H1 (cell line): ENCODE results near the gene RPUSD1. TPM values are rescaled to one million over a fixed set of nuclear protein-coding genes. Genes with fewer than 3 reads are reported as not detected.

Source experiments
- CTCF ChIA-PET: fragments of 300-600 bp; sonication (Branson Sonifier 250); formaldehyde crosslinking; loops from one replicate; lab custom pipeline; 2021; ENCODE audit not compliant: partially characterized antibody; lab: Charles Lee
- POLR2A ChIA-PET: fragments of 300-600 bp; sonication (Branson Sonifier 250); formaldehyde crosslinking; loops from one replicate; lab custom pipeline; 2021; ENCODE audit warnings: inconsistent platforms; ENCODE audit not compliant: partially characterized antibody; lab: Charles Lee
- DNase-seq, 2 experiments: peaks; one replicate each; pipeline versions ENCODE4 v3.0.0 to v3.0.0-alpha.2; 2010 to 2022; ENCODE audit warnings: low spot score in 2 of 2, low read depth in 1 of 2, mixed read lengths in 1 of 2
- FAIRE-seq: peaks from 2 replicates; lab custom pipeline; 2011; peaks lifted over from hg19 to GRCh38; lab: Jason Lieb, UNC
- H2AFZ ChIP-seq: 2 replicates; pipeline ENCODE4 v1.8.1; 2012; ENCODE audit warnings: low read length, inconsistent platforms
- H2AK5ac ChIP-seq: 2 replicates; pipeline ENCODE4 v1.6.1; 2013; ENCODE audit warnings: low read depth, low read length
- H2BK120ac ChIP-seq: replicated peaks from 2 replicates; pipeline ENCODE3; 2013; ENCODE audit warnings: low read depth, low read length, inconsistent platforms
- H2BK12ac ChIP-seq: 2 replicates; pipeline ENCODE4 v1.6.1; 2013; ENCODE audit warnings: low read depth, low read length
- H2BK15ac ChIP-seq: 2 replicates; pipeline ENCODE4 v1.6.1; 2013; ENCODE audit warnings: low read length
- H2BK20ac ChIP-seq: 2 replicates; pipeline ENCODE4 v1.6.1; 2013; ENCODE audit warnings: low read length
- H2BK5ac ChIP-seq: 2 replicates; pipeline ENCODE4 v1.6.1; 2013; ENCODE audit warnings: low read depth, low read length
- H3K14ac ChIP-seq: 2 replicates; pipeline ENCODE4 v1.6.1; 2013; ENCODE audit warnings: inconsistent platforms; ENCODE audit not compliant: insufficient read length
- H3K18ac ChIP-seq: 2 replicates; pipeline ENCODE4 v1.6.1; 2013; ENCODE audit warnings: low read length; ENCODE audit errors: extremely low read depth
- H3K23ac ChIP-seq: 2 replicates; pipeline ENCODE4 v1.6.1; 2013; ENCODE audit warnings: inconsistent platforms; ENCODE audit not compliant: insufficient read length
- H3K23me2 ChIP-seq: 2 replicates; pipeline ENCODE4 v1.6.1; 2013; ENCODE audit warnings: low read depth, low read length
- H3K27ac ChIP-seq: 2 replicates; pipeline ENCODE4 v1.6.1; 2011; ENCODE audit warnings: low read depth, low read length, inconsistent platforms
- H3K27me3 ChIP-seq, 4 experiments: replicated peaks in 1 of 4; 1 replicate in 1 of 4; 2 replicates in 3 of 4; pipeline versions ENCODE4 v1.6.1 to v1.8.1; 2011 to 2013; ENCODE audit warnings: low read length in 3 of 4, mild to moderate bottlenecking in 3 of 4, inconsistent platforms in 2 of 4, mixed read lengths in 2 of 4, moderate library complexity in 1 of 4; ENCODE audit not compliant: control insufficient read depth in 3 of 4, insufficient read depth in 3 of 4; ENCODE audit errors: extremely low read depth in 1 of 4
- H3K36me3 ChIP-seq, 4 experiments: 2 replicates each; pipeline versions ENCODE4 v1.6.1 to v1.8.1; 2011 to 2013; ENCODE audit warnings: mild to moderate bottlenecking in 4 of 4, low read length in 3 of 4, moderate library complexity in 2 of 4, control low read depth in 1 of 4, inconsistent platforms in 1 of 4; ENCODE audit not compliant: insufficient read depth in 4 of 4, control insufficient read depth in 2 of 4
- H3K4ac ChIP-seq: replicated peaks from 2 replicates; pipeline ENCODE3; 2013; ENCODE audit warnings: low read length, low read depth, mixed read lengths, inconsistent platforms; ENCODE audit not compliant: insufficient read length
- H3K4me1 ChIP-seq, 4 experiments: replicated peaks in 1 of 4; 1 replicate in 1 of 4; 2 replicates in 3 of 4; pipeline versions ENCODE4 v1.6.1 to v1.8.1; 2011 to 2013; ENCODE audit warnings: low read length in 3 of 4, inconsistent platforms in 2 of 4, mixed read lengths in 1 of 4; ENCODE audit not compliant: insufficient read depth in 4 of 4, control insufficient read depth in 3 of 4
- H3K4me2 ChIP-seq, 2 experiments: 2 replicates each; pipeline versions ENCODE4 v1.6.1 to v1.8.1; 2011 to 2013; ENCODE audit warnings: low read depth in 2 of 2, low read length in 2 of 2, control low read depth in 1 of 2, inconsistent platforms in 1 of 2, mild to moderate bottlenecking in 1 of 2; ENCODE audit not compliant: insufficient read depth in 1 of 2
- H3K4me3 ChIP-seq, 4 experiments: fragments of 200-600, 300-600 bp in 1 of 4; sonication (generic), shearing (Covaris generic), sonication (Bioruptor Twin) in 1 of 4; 2 replicates each; pipeline versions ENCODE4 v1.5.1 to v1.8.1; 2011 to 2016; ENCODE audit warnings: low read length in 4 of 4, low read depth in 3 of 4, control low read depth in 2 of 4, inconsistent platforms in 2 of 4, mild to moderate bottlenecking in 2 of 4, mixed read lengths in 1 of 4, moderate library complexity in 1 of 4; ENCODE audit not compliant: insufficient read depth in 2 of 4; ENCODE audit errors: extremely low read depth in 1 of 4
- H3K56ac ChIP-seq: replicated peaks from 2 replicates; pipeline ENCODE3; 2013; ENCODE audit warnings: low read depth, mild to moderate bottlenecking, mixed read lengths, low read length, inconsistent platforms; ENCODE audit not compliant: insufficient read length
- H3K79me1 ChIP-seq: 2 replicates; pipeline ENCODE4 v1.6.1; 2013; ENCODE audit warnings: low read depth, low read length, control low read depth
- H3K79me2 ChIP-seq, 2 experiments: 2 replicates each; pipeline versions ENCODE4 v1.6.1 to v1.8.1; 2012 to 2013; ENCODE audit warnings: low read length in 2 of 2, mild to moderate bottlenecking in 2 of 2, inconsistent platforms in 1 of 2; ENCODE audit not compliant: insufficient read depth in 2 of 2, control insufficient read depth in 1 of 2
- H3K9ac ChIP-seq, 4 experiments: replicated peaks in 1 of 4; 1 replicate in 1 of 4; 2 replicates in 3 of 4; pipeline versions ENCODE4 v1.6.1 to v1.8.1; 2011 to 2013; ENCODE audit warnings: low read depth in 3 of 4, low read length in 3 of 4, control low read depth in 2 of 4, mild to moderate bottlenecking in 2 of 4, moderate library complexity in 2 of 4, inconsistent platforms in 1 of 4; ENCODE audit errors: extremely low read depth in 1 of 4
- H3K9me3 ChIP-seq, 2 experiments: 2 replicates each; pipeline versions ENCODE4 v1.6.1 to v1.8.1; 2012 to 2013; ENCODE audit warnings: mild to moderate bottlenecking in 2 of 2, moderate library complexity in 2 of 2, control low read depth in 1 of 2, inconsistent platforms in 1 of 2, low read depth in 1 of 2, low read length in 1 of 2, mixed read lengths in 1 of 2; ENCODE audit not compliant: insufficient read depth in 2 of 2
- H4K20me1 ChIP-seq, 2 experiments: replicated peaks in 1 of 2; 2 replicates each; pipeline versions ENCODE3 to v1.8.1; 2011 to 2013; ENCODE audit warnings: inconsistent platforms in 2 of 2, low read length in 2 of 2, mild to moderate bottlenecking in 1 of 2; ENCODE audit not compliant: insufficient read depth in 2 of 2, control insufficient read depth in 1 of 2
- H4K5ac ChIP-seq: 2 replicates; pipeline ENCODE4 v1.6.1; 2013; ENCODE audit warnings: low read length, low read depth, mixed read lengths, inconsistent platforms; ENCODE audit not compliant: insufficient read length
- H4K8ac ChIP-seq: 2 replicates; pipeline ENCODE4 v1.8.0; 2013; ENCODE audit warnings: mild to moderate bottlenecking, moderate library complexity, low read length, inconsistent platforms; ENCODE audit not compliant: insufficient read depth; ENCODE audit errors: extremely low read depth
- H4K91ac ChIP-seq: replicated peaks from 2 replicates; pipeline ENCODE3; 2013; ENCODE audit warnings: low read length, mixed read lengths, inconsistent platforms; ENCODE audit not compliant: insufficient read length
- GABPA ChIP-seq: IDR thresholded peaks from 2 replicates; pipeline ENCODE4 v1.6.1; 2011; ENCODE audit warnings: mild to moderate bottlenecking, low read length, moderate library complexity, borderline replicate concordance; ENCODE audit not compliant: insufficient read depth
- JUN ChIP-seq: IDR thresholded peaks from 2 replicates; pipeline ENCODE4 v1.6.1; 2011; ENCODE audit warnings: low read depth, mild to moderate bottlenecking, improper control_type of control experiment, low read length
- TAF1 ChIP-seq: IDR thresholded peaks from 2 replicates; pipeline ENCODE4 v1.6.1; 2011; ENCODE audit warnings: mild to moderate bottlenecking, low read depth, low read length
- WGBS, 2 experiments: shearing (Covaris generic) in 1 of 2; methylation state at CpG; one replicate each; pipeline versions ENCODE4 v1.1.6 to v1.1.7; 2013 to 2015; ENCODE audit warnings: low lambda C conversion rate in 2 of 2, mixed read lengths in 2 of 2, inconsistent platforms in 1 of 2, low coverage in 1 of 2, missing lambda C conversion rate in 1 of 2; ENCODE audit not compliant: insufficient replicate concordance in 2 of 2, insufficient coverage in 1 of 2, insufficient read length in 1 of 2; ENCODE audit errors: extremely low coverage in 1 of 2, missing lambda C conversion rate in 1 of 2; 5-methylcytosine and 5-hydroxymethylcytosine counted together
- polyA plus RNA-seq, 7 experiments: library from polyadenylated mRNA; depleted of rRNA in 3 of 7; stranded (reverse) in 5 of 7; unstranded in 2 of 7; fragments of >200 nt in 5 of 7; fragments of 200-250 nt in 2 of 7; gene quantifications; 1 replicate in 5 of 7; 2 replicates in 1 of 7; 4 replicates in 1 of 7; pipeline versions ENCODE4 v1.2.1 to v1.2.3, GENCODE V29; 2011 to 2013; ENCODE audit warnings: missing spikeins in 2 of 7, mixed read lengths in 2 of 7
- total RNA-seq: library from RNA; stranded (reverse); fragmentation: NEBNext Ultra II Directional; extraction: Animal tissue kit (Norgen Biotek cat#: 25700); gene quantifications from 2 replicates; pipeline ENCODE4 v1.2.1, GENCODE V29; 2021

Gene RPUSD1
- total and polyA plus RNA-seq, 2 of the 8 experiments (the other 6 are each of a cell fraction or from before 2014, with no cell fraction given) = 32.2 to 61.8 TPM

DNA sequence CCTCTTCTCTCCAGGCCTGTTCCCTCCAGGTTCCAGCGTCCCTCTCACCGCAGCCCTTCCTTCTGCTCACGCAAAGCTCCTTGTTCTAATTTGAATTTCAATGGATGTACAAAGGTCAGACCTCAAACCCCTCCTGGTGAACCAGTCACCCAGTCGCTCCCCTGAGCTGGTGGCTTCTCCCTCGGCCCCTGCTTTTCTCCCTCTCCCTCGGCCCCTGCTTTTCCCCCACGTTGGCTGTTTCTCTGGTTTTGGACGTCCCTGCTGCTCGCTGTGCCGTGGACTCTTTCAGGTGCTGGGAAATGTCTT, 36.2 kb downstream of the RPUSD1 start:
- H2AK5ac ChIP-seq = no peak overlapping the region
- H4K20me1 ChIP-seq = no peaks in the 10 kb centered on the region
- no peak overlapping the region for H3K56ac ChIP-seq
- DNase-seq (no peak), FAIRE-seq (no peak)
- H4K91ac ChIP-seq = no peak overlapping the region
- no peak overlapping the region for H3K4ac ChIP-seq
- peak overlapping the region in 1 of 4 experiments; percentile 6; a peak in 1 of 7 replicates for H3K9ac ChIP-seq
- no peak overlapping the region; the same call in 1 of the 2 replicates for H3K18ac ChIP-seq
- POLR2A ChIA-PET = interaction anchor here (0.8 to 2.2 kb wide), 5 partner anchors 10 to 44 kb away, joined by 3 to 8 read pairs (median 4); partner anchors contain the start of genes CIAO3 and MSLN
- H3K14ac ChIP-seq = no peak overlapping the region
- TF ChIP-seq TAF1 (0 out of 2 replicates have a peak, but pooled peaks have one; percentile 29), GABPA (peak; percentile 65; the same call in 1 of the 2 replicates), JUN (no peak)
- WGBS, 2 experiments = 35% methylated on average over 10 of the region's 10 CpGs; no CpG with 5 or more reads in 1 of the 2 experiments
- no peak overlapping the region for H2BK120ac ChIP-seq
- H3K9me3 ChIP-seq = 0 out of 4 replicates have a peak, but pooled peaks cover 0 to 3% of the 10 kb centered on the region in 2 experiments
- H4K8ac ChIP-seq = no peak overlapping the region
- no peaks in the 10 kb centered on the region for H3K36me3 ChIP-seq
- no peak overlapping the region for H4K5ac ChIP-seq
- no peaks in the 10 kb centered on the region for H3K27me3 ChIP-seq
- no peak overlapping the region for H3K23ac ChIP-seq
- 0 out of 2 replicates have a peak overlapping the region, but pooled peaks have one; percentile 60 for H2BK12ac ChIP-seq
- no peak overlapping the region for H2BK20ac ChIP-seq
- no peaks in the 10 kb centered on the region for H3K79me1 ChIP-seq
- H3K23me2 ChIP-seq = no peaks in the 10 kb centered on the region
- H3K4me2 ChIP-seq = peak overlapping the region; percentile 14 to 40; a peak in 3 of 4 replicates
- 0 out of 2 replicates have a peak overlapping the region, but pooled peaks have one; percentile 35 for H2BK5ac ChIP-seq
- peaks cover 3 to 12% (median 5%) of the 10 kb centered on the region in 4 experiments; a peak in 5 of 7 replicates for H3K4me1 ChIP-seq
- H2BK15ac ChIP-seq = 0 out of 2 replicates have a peak overlapping the region, but pooled peaks have one; percentile 72
- CTCF ChIA-PET = interaction anchor here (0.6 to 35.8 kb wide), 7 partner anchors 9 to 36 kb away, joined by 3 to 977 read pairs (median 4); partner anchors contain the start of genes ANTKMT, CCDC78, CHTF18 and CIAO3
- H3K27ac ChIP-seq = no peak overlapping the region
- no peaks in the 10 kb centered on the region for H3K79me2 ChIP-seq
- no peak overlapping the region for H2AFZ ChIP-seq
- no peak overlapping the region for H3K4me3 ChIP-seq
